Thoracic aorta (tissue), 2 donors: ENCODE data around the gene CHN2. TPM values are rescaled to one million over a fixed set of nuclear protein-coding genes. Genes with fewer than 3 reads are reported as not detected.

ENCODE experiments used
- ATAC-seq: fragments of 150-250 bp; one replicate; pipeline ENCODE4 v1.8.0; 2017; ENCODE audit warnings: low read depth; ENCODE audit not compliant: insufficient number of reproducible peaks, low FRiP score
- DNase-seq: peaks from one replicate; pipeline ENCODE4 v3.0.0-alpha.2; 2020; ENCODE audit warnings: low spot score
- H3K27ac ChIP-seq, 2 donors: fragments of 200-600 bp; sonication (generic); 1 replicate in 1 of 2; 2 replicates in 1 of 2; pipeline ENCODE4 v1.5.1; 2016; ENCODE audit warnings: mild to moderate bottlenecking in 2 of 2, moderate library complexity in 2 of 2
- H3K27me3 ChIP-seq: fragments of 200-600 bp; sonication (generic); replicated peaks from 2 replicates; pipeline ENCODE4 v1.6.0; 2016; ENCODE audit warnings: mild to moderate bottlenecking; ENCODE audit not compliant: insufficient read depth
- H3K36me3 ChIP-seq: fragments of 200-600 bp; sonication (generic); one replicate; pipeline ENCODE4 v1.5.1; 2016
- H3K4me1 ChIP-seq, 2 donors: fragments of 200-600 bp; sonication (generic); 1 replicate in 1 of 2; 2 replicates in 1 of 2; pipeline versions ENCODE4 v1.5.1 to v1.6.0; 2016; ENCODE audit warnings: low read depth in 2 of 2, mild to moderate bottlenecking in 1 of 2; ENCODE audit not compliant: control insufficient read depth in 1 of 2
- H3K4me3 ChIP-seq: fragments of 200-600 bp; sonication (generic); 2 replicates; pipeline ENCODE4 v1.5.1; 2016; ENCODE audit warnings: mild to moderate bottlenecking
- H3K9me3 ChIP-seq: fragments of 200-600 bp; sonication (generic); 2 replicates; pipeline ENCODE4 v1.5.1; 2016
- total RNA-seq, 2 donors: library from RNA; depleted of rRNA; stranded (reverse); fragments of >200 nt; gene quantifications; one replicate each; pipeline versions ENCODE4 v1.1.0 to v1.2.3, GENCODE V29; 2016
- TF ChIP-seq, protein P1 (sequence below): fragments of 200-600 bp; sonication (generic); IDR thresholded peaks from one replicate; pipeline ENCODE4 v1.5.1; 2019; ENCODE audit warnings: antibody characterized with exemption

CHN2 gene
- total RNA-seq, 2 donors from 2014 or later = 22.6 to 44.7 TPM

GRCh38 chr7:29274146-29275017 lies 79.8 kb downstream of the CHN2 start:
- no peak for DNase-seq
- H3K27me3 ChIP-seq = no peaks in the 10 kb centered on the region
- no peak overlapping the region for H3K27ac ChIP-seq
- no peaks in the 10 kb centered on the region for H3K9me3 ChIP-seq
- no peak overlapping the region for H3K4me3 ChIP-seq
- no peaks in the 10 kb centered on the region for H3K36me3 ChIP-seq
- H3K4me1 ChIP-seq = no peaks in the 10 kb centered on the region
- TF ChIP-seq, protein P1, sequence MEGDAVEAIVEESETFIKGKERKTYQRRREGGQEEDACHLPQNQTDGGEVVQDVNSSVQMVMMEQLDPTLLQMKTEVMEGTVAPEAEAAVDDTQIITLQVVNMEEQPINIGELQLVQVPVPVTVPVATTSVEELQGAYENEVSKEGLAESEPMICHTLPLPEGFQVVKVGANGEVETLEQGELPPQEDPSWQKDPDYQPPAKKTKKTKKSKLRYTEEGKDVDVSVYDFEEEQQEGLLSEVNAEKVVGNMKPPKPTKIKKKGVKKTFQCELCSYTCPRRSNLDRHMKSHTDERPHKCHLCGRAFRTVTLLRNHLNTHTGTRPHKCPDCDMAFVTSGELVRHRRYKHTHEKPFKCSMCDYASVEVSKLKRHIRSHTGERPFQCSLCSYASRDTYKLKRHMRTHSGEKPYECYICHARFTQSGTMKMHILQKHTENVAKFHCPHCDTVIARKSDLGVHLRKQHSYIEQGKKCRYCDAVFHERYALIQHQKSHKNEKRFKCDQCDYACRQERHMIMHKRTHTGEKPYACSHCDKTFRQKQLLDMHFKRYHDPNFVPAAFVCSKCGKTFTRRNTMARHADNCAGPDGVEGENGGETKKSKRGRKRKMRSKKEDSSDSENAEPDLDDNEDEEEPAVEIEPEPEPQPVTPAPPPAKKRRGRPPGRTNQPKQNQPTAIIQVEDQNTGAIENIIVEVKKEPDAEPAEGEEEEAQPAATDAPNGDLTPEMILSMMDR = no peak
- no peak for ATAC-seq

DNA sequence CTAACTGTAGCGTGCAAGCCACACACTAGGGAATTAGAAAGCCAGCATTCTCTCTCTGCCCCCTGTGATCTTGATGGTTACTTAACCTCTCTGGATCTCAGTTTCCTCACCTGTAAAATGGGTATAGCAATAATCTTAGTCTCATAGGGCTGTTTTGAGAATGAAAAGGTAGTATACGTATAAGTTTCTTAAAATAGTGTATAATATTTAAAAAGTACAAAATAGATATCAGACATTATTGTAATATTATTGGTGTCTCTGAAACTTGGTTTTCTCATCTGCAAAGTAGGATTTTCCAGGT lies 80.4 kb downstream of the CHN2 start:
- H3K4me1 ChIP-seq = no peaks in the 10 kb centered on the region
- H3K27ac ChIP-seq = no peak overlapping the region
- H3K36me3 ChIP-seq = no peaks in the 10 kb centered on the region
- TF ChIP-seq, protein P1 = no peak
- no peaks in the 10 kb centered on the region for H3K9me3 ChIP-seq
- ATAC-seq = no peak
- DNase-seq = no peak
- H3K4me3 ChIP-seq = no peak overlapping the region
- H3K27me3 ChIP-seq = no peaks in the 10 kb centered on the region

GRCh38 chr7:29275493-29275892 lies 80.9 kb downstream of the CHN2 start:
- no peaks in the 10 kb centered on the region for H3K4me1 ChIP-seq
- H3K9me3 ChIP-seq = no peaks in the 10 kb centered on the region
- ATAC-seq (no peak), DNase-seq (no peak)
- H3K27ac ChIP-seq = no peak overlapping the region
- H3K36me3 ChIP-seq = no peaks in the 10 kb centered on the region
- no peaks in the 10 kb centered on the region for H3K27me3 ChIP-seq
- TF ChIP-seq, protein P1 = no peak
- H3K4me3 ChIP-seq = no peak overlapping the region

GRCh38 chr7:29276199-29276598 lies 81.6 kb downstream of the CHN2 start:
- TF ChIP-seq, protein P1 = no peak

GRCh38 chr7:29276806-29277205 lies 82.2 kb downstream of the CHN2 start:
- no peak overlapping the region for H3K27ac ChIP-seq
- H3K9me3 ChIP-seq = no peaks in the 10 kb centered on the region
- TF ChIP-seq, protein P1 = no peak
- ATAC-seq (no peak), DNase-seq (no peak)
- H3K27me3 ChIP-seq = no peaks in the 10 kb centered on the region
- no peaks in the 10 kb centered on the region for H3K4me1 ChIP-seq
- no peak overlapping the region for H3K4me3 ChIP-seq
- no peaks in the 10 kb centered on the region for H3K36me3 ChIP-seq

More at GRCh38 chr7:29276199-29276598, 81.6 kb downstream of the CHN2 start:
- no peak overlapping the region for H3K27ac ChIP-seq
- no peak overlapping the region for H3K4me3 ChIP-seq
- no peak for DNase-seq
- no peak for ATAC-seq
- no peaks in the 10 kb centered on the region for H3K36me3 ChIP-seq
- H3K4me1 ChIP-seq = no peaks in the 10 kb centered on the region
- H3K9me3 ChIP-seq = no peaks in the 10 kb centered on the region
- no peaks in the 10 kb centered on the region for H3K27me3 ChIP-seq
